ENCODE measurements around the gene MXI1. TPM values are rescaled to one million over a fixed set of nuclear protein-coding genes. Genes with fewer than 3 reads are reported as not detected.

MXI1 gene
- total RNA-seq, 1 donor from 2014 or later: 48.1 TPM

DNA sequence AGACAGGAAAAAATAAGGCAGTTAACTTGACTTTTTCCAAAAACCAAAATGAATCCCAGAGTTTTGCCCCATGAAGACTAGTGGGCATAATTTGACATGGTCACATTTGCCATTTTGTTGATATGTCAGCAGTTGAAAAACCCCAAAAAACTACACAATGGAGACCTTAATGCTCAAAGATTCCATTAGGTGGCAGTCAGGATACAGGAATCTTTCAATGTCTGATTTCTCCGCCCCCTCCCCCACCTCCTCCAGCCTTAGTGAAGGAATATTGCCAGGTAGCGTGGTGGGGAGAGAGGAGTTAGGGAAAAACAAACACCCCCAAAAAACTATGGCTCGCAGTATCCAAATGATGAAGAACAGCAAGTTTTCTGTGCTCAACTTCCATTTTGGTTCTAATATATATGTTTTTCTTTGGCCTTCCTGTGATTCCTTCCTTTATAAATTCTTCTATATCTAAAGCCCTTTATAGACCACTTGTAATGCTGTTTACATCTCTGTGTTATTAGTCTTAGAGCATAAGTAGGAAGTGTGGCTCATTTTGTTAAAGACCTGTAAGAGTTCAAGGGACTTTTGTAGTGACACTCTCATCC is 104.0 kb downstream of the MXI1 start:
- peaks cover 3% of the 10 kb centered on the region for H3K4me1 Mint-ChIP-seq (ENCODE audit: low read depth, unreplicated experiment)
- peak; percentile 57 for DNase-seq
- no peaks in the 10 kb centered on the region for H3K9me3 Mint-ChIP-seq (ENCODE audit: unreplicated experiment)
- H3K4me3 Mint-ChIP-seq (ENCODE audit: unreplicated experiment): no peak overlapping the region
- no peaks in the 10 kb centered on the region for H3K27me3 Mint-ChIP-seq (ENCODE audit: unreplicated experiment)
- no peak overlapping the region for H3K27ac Mint-ChIP-seq (ENCODE audit: unreplicated experiment)
- TF ChIP-seq, protein P1, sequence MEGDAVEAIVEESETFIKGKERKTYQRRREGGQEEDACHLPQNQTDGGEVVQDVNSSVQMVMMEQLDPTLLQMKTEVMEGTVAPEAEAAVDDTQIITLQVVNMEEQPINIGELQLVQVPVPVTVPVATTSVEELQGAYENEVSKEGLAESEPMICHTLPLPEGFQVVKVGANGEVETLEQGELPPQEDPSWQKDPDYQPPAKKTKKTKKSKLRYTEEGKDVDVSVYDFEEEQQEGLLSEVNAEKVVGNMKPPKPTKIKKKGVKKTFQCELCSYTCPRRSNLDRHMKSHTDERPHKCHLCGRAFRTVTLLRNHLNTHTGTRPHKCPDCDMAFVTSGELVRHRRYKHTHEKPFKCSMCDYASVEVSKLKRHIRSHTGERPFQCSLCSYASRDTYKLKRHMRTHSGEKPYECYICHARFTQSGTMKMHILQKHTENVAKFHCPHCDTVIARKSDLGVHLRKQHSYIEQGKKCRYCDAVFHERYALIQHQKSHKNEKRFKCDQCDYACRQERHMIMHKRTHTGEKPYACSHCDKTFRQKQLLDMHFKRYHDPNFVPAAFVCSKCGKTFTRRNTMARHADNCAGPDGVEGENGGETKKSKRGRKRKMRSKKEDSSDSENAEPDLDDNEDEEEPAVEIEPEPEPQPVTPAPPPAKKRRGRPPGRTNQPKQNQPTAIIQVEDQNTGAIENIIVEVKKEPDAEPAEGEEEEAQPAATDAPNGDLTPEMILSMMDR (IDR thresholded peaks at IDR 0.05; ENCODE audit: partially characterized antibody, unreplicated experiment): peak; percentile 61
- H3K36me3 Mint-ChIP-seq (ENCODE audit: unreplicated experiment): no peaks in the 10 kb centered on the region

DNA sequence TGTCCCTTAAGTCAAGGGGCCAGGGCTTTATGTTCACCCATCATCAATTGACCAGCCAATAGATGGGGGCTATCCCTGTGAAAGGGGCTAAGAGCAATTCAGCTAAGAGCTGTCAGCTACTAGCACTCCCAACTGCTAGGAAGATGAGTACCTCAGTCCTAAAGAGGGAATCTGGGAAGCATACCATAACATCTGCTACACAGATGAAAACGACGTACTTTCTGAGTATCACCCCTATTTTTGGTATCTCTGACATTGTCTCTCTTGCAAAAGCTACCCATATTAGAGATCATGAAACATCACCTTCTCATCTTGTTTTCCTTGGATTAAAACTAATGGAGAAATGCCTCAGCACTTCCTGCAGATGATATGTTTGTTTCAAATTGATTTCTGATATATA is 104.8 kb downstream of the MXI1 start:
- Mint-ChIP-seq H3K27me3 (ENCODE audit: unreplicated experiment) (no peaks in the 10 kb centered on the region), H3K27ac (ENCODE audit: unreplicated experiment) (no peak overlapping the region), H3K36me3 (ENCODE audit: unreplicated experiment) (no peaks in the 10 kb centered on the region), H3K9me3 (ENCODE audit: unreplicated experiment) (no peaks in the 10 kb centered on the region), H3K4me3 (ENCODE audit: unreplicated experiment) (no peak overlapping the region), H3K4me1 (ENCODE audit: low read depth, unreplicated experiment) (peaks cover 3% of the 10 kb centered on the region)
- no peak for DNase-seq
- TF ChIP-seq, protein P1 (IDR thresholded peaks at IDR 0.05; ENCODE audit: partially characterized antibody, unreplicated experiment): no peak

DNA sequence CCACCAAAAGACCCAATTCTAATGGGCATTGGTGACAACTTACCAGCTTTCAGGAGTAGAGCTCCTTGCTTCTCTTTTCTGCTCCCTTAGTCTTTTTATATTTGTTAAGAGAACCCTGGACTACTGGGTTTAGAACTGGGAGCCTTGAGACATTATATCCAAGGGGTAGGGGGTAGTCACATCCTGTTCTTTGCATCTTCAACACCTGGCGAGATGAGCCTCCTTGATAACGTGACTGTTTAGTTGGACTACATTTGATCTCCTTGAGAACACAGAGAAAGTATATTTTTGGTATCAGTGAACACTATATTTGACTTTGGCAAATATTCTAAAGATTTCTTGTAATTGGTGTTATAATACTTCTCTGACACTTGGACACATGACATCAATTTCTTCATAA is 106.3 kb downstream of the MXI1 start:
- H3K4me1 Mint-ChIP-seq (ENCODE audit: low read depth, unreplicated experiment): peaks cover 3% of the 10 kb centered on the region
- peaks cover 2% of the 10 kb centered on the region for H3K27me3 Mint-ChIP-seq (ENCODE audit: unreplicated experiment)
- H3K9me3 Mint-ChIP-seq (ENCODE audit: unreplicated experiment): no peaks in the 10 kb centered on the region
- TF ChIP-seq, protein P1 (IDR thresholded peaks at IDR 0.05; ENCODE audit: partially characterized antibody, unreplicated experiment): no peak
- no peaks in the 10 kb centered on the region for H3K36me3 Mint-ChIP-seq (ENCODE audit: unreplicated experiment)
- no peak for DNase-seq
- H3K27ac Mint-ChIP-seq (ENCODE audit: unreplicated experiment): no peak overlapping the region
- no peak overlapping the region for H3K4me3 Mint-ChIP-seq (ENCODE audit: unreplicated experiment)

DNA sequence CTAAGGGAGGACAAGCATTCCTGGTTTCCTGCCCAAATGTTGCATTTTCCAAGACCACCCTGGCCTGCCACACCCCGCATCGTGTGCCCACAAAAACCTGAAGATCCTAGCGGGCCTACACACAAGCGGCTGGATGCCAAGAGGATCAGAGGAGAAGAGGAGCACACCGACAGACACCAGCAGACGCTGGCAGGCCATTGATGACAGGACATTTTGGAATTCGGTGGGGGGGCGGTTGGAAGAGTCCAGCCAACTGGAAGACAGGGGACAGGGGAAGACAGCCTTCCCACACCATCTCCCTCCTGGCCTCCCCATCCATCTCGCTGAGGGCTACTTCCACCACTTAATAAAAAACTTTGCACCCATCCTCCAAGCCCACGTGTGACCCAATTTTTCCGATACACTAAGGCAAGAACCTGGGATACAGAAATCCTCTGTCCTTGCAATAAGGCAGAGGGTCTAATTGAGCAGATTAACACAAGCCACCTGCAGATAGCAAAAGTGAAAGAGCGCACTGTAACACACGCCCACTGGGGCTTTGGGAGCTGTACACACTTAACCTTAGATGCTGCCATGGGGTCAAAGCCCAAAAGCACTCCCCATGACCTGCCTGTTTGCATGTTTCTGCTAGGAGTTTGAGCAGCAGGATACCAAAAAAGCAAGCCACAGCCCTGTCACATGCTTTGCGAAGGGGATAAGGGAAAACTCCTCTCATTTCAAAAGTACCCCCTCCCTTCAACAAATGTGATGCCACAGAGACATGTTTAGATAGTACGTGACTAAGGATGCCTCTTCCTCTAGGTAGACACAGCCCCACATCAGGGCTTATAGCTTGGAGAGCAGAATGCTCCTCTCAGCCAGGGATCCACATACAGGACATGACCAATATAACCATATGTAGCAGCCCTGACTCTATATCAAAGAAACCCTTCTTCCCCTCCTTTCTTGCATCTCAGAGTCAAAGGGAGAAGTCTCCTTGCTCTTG is 110.8 kb downstream of the MXI1 start:
- H3K27me3 Mint-ChIP-seq (ENCODE audit: unreplicated experiment): peaks cover 3% of the 10 kb centered on the region
- TF ChIP-seq, protein P1 (IDR thresholded peaks at IDR 0.05; ENCODE audit: partially characterized antibody, unreplicated experiment): no peak

More for the DNA sequence above, 110.8 kb downstream of the MXI1 start:
- H3K4me3 Mint-ChIP-seq (ENCODE audit: unreplicated experiment): no peak overlapping the region
- peaks cover 2% of the 10 kb centered on the region for H3K9me3 Mint-ChIP-seq (ENCODE audit: unreplicated experiment)
- no peak overlapping the region for H3K27ac Mint-ChIP-seq (ENCODE audit: unreplicated experiment)
- H3K4me1 Mint-ChIP-seq (ENCODE audit: low read depth, unreplicated experiment): no peaks in the 10 kb centered on the region
- no peaks in the 10 kb centered on the region for H3K36me3 Mint-ChIP-seq (ENCODE audit: unreplicated experiment)
- DNase-seq: no peak

Measured in glutamatergic neuron (in vitro differentiated cells).